NCI-H1092 (cell line): ENCODE results near the gene LIPC.

Experiments
- DNase-seq: peaks from one replicate; lab custom pipeline; 2025; lab: John Stamatoyannopoulos, UW

The LIPC gene

DNA sequence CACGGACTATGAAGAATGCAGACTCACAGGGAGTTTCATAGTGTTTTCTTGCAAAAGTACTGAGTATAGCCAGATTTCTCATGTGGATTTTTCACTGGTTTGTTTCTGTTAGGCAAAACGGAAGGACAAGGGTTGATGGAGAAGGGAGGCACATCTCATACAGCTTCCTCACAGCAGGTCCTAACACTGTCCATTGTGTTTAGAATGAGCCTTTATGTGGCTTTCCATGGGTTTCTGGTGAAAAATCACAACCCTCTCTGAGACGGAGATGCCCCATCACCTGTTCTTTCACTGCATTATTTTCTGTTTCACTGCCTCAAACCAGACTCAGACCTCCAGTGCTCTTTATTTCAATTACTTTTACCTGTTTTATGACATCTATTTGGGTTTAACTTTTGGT is 25.0 kb upstream of the LIPC start:
- no peak for DNase-seq

DNA sequence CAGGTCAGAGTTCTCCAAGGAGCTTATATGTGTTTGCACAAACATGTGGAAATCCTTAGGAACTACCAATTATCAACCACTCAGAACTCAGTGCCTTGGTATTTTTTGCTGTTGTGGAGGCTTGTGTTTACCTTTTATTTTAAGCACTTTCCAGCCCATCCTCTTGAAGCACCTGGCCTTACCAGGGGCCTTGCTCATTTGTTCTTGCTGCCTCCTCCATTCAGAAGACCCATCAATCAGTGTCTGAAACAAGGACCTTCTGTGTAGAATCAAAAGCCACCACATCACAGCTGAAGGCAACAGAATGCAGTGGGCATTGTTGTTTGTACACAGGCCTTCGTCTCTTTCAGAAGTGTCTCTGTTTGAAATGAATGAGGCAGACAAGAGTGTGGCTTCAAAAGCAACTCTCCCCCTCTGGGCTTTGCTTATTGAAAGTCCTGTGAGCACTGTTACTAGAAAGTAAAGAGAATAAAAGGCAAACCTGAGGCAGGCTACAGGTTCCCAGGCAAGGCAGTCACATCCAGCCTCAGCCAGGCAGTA is 24.5 kb upstream of the LIPC start:
- no peak for DNase-seq

DNA sequence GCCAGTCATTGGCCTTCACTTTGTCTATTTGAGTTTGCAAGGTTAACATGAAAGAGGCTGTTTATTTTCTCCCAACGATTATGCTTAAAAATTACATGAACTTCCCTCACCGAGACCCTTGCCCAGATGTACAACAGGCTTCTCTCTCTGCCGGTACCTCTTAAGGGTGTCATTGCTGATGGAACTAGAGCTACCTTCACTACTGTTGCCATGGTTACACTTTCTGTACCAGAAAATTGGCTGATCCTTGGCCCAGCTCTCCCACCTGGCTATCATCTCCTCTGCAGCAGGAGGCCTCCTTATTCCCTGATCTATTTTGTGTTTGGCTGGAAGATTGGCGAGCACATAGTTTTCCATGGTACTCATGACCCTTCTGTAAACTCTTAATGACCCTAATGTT is 24.0 kb upstream of the LIPC start:
- no peak for DNase-seq

DNA sequence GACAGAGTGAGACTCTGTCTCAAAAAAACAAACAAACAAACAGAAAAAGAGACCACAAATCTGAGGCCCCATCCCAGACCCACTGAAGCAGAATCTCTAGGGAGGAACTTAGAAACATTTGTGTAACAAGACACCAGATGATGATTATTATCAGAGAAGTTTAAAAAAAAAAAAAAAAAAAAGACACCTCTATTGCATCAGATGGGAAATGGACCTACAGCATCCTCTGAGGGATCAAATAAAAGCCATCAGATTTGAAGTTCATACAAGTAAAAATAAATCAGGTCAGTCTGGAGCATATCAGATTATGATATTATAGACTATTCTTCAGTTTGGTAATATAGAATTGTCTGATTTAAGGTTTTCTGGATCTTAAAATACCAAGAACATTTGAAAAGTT is 21.9 kb upstream of the LIPC start:
- DNase-seq: no peak

DNA sequence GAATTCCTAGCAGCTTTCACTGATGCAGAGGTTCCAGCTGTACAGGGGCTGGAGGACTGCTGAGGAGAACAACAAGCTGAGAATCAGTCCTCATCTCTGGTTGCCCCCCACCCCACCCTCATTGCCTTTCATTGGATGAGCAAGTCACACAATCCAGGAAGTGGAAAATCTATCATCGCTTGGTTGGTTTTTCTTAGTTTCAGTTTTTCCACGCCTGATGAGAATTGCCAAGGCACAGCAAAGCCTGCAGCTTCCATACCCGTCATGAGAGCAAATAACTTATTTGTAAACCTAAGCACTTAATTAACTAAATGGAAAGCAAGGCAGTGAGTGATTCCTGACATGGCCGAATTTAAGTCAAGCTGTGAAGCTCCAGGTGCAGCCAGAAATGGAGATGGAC is 21.4 kb upstream of the LIPC start:
- DNase-seq: no peak

DNA sequence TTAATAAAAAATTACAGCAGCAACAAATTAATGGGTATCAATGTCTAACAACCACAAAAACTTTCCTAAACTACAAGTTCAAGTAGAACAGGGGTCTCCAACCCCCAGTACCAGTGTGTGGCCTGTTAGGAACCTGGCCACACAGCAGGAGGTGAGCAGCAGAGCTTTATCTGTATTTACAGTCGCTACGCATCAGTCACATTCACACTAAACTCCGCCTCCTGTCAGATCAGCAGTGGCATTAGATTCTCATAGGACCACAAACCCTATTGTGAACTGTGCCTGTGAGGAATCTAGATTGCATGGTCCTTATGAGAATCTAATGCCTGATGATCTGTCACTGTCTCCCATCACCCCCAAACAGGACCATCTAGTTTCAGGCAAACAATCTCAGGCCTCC is 18.5 kb upstream of the LIPC start:
- no peak for DNase-seq

DNA sequence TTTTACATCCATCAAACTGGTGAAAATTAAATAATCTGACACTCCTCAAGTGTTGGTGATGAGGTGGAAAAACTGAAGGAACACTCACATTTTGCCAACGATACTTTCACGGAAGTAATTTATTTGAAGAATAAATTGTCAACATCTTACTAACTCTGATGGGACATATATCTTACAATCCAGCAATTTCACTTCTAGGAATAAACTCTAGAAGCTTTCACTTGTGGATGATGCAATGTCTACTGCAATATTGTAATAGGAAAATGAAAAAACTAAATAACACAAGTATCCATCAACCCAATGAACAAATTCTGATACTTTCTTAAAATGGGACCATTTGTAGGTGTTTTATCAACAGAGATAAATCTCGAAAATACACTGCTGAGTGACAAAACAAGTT is 16.2 kb upstream of the LIPC start:
- DNase-seq: no peak

DNA sequence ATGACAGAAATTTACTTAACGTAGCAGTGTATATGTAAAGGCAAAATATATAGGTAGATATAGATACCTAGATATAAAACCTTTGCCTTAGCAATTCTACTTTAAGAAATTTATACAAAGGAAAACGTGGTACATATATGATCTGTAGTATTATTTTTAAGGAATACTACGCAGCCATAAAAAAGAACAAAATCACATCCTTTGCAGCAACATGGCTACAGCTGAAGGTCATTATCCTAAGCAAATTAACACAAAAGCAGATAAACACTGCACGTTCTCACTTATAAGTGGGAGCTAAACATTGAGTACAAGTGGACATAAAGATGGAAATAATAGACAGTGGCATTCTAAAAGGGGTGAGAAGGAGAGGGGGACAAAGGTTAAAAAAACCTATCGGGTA is 14.8 kb upstream of the LIPC start:
- DNase-seq: no peak

DNA sequence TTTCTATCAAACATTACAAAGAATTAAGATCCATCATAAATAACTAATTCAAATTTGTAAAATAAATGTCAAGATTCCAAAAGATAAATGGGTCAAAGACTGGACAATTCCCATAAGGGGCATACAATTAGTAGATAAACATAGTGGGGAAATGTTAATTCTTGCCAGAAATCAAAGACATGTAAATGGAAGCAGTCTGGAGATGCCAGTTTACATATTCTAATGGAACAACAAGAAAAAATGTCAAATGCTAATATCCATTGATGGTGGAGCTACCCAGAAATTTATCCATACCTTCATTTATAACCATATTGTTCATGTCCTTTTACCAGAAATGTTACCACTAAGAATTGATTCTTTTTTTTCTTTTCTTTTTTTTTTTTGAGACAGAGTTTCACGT is 13.7 kb upstream of the LIPC start:
- no peak for DNase-seq

DNA sequence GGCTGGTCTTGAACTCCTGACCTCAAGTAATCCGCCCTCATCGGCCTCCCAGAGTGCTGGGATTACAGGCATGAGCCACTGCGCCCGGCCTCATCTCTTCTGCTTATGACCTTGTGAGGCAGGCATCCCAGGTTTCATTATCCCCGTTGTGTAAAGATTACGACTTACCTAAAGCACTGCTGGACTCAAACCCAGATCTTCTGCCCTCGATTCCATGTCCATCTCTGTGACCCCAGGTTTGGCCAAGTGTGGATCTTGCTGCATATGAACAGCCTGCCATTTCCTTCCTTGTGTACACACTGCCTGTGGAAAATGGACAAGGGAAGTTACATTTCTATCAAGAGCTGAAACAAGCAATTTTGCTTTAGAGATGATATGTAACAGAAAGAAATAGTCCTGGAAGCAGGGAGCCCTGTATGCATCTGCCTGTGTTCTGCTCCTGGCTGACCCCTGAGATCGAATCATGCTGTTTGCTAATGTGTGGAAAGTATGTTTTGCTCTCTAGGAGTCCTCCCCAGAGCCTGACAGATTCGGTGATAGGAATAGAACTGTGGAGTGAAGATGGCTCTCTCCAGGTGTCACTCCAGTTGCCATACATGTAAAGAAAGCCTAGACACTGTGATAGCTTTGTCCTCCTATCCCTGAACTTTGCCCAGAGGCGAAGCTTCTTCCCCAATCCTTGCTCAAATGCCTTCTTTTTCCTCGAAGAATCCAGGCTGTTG is 11.8 kb upstream of the LIPC start:
- no peak for DNase-seq

DNA sequence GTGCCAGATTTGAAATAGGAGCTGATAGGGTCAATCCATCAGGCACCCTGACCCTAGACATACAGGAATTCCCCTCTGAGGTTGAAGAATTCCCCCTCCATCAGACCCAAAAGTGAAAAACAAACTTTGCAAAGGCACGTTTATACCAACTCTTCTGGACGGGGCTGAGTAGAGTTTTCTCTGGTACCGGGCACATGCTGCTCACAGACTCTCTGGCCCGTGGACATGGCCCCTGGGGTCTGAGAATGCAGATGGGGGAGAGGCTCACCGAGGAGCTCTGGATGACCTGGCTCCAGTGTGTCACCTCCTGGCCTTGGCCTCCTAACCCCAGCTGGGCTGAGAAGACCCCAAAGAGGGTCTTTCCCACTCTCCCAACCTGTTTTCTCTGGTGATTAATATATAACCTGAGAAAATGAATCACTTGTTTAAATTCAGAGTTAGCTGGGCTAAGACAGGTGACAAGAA is 11.2 kb upstream of the LIPC start:
- DNase-seq: no peak

DNA sequence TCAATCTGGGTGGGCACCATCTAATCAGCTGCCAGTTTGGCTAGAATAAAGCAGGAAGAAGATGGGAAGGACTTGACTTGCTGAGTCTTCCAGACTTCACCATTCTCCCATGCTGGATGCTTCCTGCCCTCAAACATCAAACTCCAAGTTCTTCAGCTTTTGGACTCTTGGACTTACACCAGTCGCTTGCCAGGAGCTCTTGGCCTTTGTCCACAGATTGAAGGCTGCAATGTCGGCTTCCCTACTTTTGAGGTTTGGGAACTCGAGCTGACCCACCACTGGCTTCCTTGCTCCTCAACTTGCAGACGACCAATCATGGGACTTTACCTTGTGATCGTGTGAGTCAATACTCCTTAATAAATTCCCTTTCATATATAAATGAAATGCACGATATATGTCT is 8.6 kb upstream of the LIPC start:
- no peak for DNase-seq

DNA sequence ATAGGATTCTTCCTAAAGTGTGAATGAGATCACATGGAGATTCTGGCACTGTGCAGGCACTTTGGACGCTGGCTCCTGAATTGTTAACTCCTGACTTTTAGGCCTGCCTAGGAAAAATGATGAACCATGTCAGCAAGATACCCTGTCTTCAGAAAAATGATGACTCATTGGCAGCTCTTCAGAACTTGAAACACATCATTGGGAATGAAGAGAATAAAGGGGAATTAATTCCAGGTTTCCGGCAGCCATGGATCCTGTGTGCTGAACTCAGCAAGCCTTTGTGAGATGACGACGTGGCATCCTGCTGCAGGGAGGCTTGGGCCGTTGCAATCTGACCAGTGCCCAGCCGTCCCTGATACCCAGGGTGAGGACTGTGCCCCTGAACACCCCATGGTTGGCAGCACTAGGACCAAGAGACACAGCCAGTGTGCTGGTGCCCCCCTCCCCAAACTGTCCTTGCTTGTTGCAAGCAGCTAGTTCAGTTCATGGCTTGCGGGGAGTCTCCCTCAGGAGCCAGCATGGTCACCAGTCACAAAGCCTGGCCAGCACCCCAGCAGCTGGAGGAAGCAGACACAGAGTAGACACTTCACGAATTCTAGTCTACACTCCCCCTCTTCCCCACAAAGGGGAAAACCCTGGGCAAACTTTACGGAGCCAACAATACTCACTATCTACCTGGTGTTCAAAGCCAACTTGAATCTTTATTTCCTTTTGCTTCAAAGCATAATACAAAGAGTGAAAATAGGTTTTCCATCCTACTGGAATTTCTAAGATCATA is 7.8 kb upstream of the LIPC start:
- no peak for DNase-seq

DNA sequence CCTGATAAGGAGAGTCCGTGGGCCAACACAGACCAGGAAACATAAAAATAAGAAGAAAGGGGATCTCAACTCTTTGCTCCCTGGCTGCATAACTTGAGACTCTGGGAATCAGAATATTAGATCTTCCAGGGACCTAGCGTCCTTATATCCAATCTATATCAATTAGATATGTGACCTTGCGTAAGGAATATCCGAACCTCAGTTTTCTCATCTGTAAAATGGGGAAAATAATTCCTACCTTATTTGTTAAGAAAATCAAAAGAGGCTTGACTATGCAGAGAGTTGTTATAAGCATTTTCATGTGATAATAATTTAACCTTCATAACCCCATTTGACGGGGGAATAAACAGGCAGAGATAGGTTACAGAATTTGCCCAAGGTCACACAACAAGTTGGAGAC is 7.1 kb upstream of the LIPC start:
- no peak for DNase-seq

DNA sequence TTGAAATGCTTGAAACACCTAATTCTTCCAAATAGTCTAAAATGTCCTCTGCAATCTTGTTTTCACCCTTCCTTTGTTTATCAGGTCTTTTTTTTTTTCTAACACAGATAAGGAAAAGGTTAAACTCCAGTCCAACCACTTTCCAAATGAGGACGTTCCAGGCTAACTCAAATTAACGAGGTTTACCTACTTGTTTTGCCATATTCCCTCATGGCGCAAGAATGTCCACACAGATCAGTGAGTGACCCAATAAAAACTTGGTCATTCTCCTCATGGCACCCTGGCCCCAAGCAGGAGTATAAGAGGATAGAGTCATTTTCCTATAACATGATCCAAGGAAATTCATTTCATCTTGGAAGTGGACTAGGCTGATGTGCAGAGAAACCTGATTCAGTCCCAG is 6.6 kb upstream of the LIPC start:
- no peak for DNase-seq

DNA sequence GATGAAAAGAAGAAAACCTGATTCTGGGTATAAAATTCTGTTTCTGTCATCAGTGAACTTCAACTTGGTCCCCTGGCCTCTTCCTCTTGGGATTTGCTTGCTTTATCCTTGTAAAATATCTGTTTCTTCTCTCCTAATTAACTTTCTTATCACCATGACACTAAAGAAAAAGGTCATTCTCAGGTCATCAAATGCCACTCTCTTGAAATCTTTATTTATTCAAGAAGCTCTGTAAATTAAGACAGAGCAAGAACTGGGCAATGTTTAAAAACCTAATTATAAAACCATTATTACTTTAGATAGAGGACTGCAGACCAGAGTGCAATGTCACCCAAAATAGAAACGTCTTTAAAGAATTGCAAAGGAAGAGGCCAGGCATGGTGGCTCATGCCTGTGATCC is 6.0 kb upstream of the LIPC start:
- DNase-seq: no peak

DNA sequence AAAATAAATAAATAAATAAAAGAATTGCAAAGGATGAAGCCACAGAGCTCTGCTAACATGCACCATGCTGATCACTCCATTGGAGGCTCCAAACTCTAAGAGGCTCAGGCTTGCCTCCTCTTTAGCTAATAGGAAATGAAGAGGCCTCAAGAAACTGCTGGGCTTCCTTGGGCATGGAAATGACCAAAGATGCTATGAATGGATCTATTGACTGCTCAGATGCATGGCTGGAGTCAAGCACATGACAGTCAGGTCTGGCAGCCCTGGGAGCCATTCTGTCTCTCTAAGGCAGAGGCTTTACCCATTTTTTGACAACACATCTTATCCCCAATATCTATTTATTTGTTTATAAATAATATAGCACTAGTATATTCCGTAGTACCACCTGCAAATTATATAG is 5.3 kb upstream of the LIPC start:
- no peak for DNase-seq

DNA sequence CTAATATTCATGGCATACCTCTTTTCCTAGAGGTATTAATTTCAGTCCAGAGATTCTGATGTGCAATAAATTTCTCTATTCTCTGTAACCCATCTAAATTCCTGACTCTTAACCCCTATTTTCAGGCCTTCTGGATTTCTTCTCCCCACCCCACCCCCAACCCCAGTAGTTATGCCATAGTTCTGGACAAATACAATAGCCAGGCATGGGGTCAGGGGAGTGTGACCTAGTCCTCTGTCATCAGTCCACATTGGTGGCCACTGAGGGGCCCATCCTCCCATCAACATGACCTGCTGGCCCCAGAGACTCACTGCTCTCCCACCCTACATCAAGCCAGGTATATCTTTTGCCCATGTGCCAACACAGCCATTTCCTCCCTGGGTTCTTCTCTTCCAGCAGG is 3.8 kb upstream of the LIPC start:
- DNase-seq: no peak

DNA sequence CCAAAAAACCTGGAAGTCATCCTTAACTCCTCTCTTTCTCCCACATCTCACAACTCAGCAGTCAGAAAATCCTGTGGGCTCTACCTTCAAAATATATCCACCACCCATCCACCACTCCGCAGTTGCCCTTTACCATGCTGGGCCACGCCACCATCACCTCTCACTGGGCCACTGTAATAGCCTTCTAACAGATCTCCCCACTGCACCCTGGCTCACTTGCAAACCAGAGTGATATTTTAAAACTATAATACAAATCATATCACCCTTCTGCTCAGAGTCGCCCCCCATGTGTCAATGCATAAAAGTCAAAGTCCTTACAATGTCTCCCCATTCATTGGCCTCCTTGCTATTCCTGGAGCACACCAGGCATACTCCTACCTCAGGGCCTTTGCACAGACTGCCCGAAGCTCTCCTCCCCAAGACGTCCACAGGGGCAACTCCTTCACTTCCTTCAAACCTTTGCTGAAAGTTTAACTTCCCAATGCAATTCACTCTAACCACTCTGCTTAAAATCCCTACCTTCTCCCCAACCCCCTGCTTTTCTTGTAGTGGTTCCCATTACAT is 1.5 kb upstream of the LIPC start:
- no peak for DNase-seq

DNA sequence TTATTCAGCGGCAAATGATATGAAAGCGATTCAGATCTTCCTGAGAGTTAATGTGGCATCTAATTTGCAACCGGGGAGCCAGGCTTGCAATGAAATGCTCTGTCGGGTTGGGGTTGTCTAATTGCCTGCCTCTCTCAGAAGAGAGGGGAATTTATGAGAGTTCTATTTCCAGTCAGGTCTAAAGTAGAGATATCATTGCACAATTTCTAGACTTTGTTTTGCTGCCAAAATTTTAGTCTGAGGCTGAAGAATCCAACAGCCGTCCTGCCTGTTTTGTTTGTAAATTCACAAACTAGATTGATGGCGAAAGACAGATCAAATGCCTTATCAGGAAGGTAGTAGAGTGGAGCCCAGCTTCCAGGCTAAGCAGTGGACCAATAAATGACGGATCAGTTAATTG is 610 bp downstream of the LIPC start:
- DNase-seq: no peak

DNA sequence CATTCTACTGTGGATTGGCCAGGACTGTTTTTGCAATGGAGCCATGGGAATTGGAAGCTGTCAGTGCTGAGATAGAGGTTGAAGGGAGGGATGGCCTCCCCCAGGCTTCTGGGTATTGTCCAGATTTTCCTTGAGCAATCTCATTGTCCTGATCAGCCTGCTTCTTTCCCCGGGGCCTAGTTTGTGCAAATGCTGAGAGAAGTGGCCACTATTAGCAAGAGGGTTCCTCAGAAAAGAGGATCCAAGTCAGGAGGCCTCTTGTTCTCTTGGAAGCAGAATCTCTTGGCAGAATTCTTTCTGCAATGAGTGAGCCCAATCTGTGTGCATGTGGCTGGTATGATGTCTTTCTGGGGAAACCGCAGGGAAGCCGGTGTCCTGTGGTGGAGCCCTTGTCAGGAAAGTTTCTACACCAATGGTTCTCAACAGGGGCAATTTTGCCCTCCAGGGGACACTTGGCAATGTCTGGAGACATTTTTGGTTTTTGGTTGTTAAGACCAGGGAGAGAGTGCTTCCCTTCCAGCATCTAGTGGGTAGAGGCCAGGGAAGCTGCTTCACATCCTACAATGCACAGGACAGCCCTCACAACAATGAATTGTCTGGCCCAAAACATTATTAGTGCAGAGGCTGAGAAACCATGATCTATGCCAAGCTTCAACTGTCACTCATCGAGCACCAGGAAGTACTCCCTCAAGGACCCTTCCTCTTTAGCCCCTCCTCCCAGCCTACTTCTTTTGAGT is 2.0 kb downstream of the LIPC start:
- no peak for DNase-seq

DNA sequence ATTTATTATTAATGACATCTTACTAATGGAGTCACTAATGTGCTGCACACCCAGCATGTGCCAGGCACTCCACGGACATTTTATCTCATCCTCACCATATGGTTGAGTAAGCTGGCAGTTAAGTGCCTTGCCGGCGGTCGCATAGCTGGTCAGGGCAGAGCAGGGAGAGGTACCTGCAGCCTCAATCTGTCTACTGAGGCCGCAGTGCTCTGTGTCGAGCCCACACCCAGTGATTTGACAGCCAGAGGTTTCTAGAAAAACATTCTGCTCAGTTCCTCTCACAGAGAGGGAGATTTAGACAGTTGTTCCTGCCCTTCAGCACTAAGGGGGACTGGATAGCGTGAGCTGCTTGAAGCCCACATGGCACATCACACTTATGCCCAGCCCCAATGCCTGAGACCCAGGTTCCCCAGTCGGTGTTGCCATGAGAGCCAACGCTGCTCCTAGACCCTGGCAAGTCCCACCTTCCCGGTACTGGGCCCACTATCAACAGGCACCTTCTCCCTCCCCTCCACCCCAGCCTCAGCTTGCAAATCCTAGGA is 2.6 kb downstream of the LIPC start:
- no peak for DNase-seq
